ENCODE measurements around the gene AKT3. TPM values are rescaled to one million over a fixed set of nuclear protein-coding genes. Genes with fewer than 3 reads are reported as not detected.

Gene AKT3
- total RNA-seq, 1 donor from 2014 or later: 35.3 TPM

GRCh38 chr1:243735457-243735856 is 114.6 kb downstream of the AKT3 start:
- Mint-ChIP-seq H3K4me3 (ENCODE audit: low read depth) (no peak overlapping the region), H3K4me1 (ENCODE audit: low read depth) (peaks cover 10% of the 10 kb centered on the region), H3K9me3 (no peaks in the 10 kb centered on the region), H3K27ac (no peak overlapping the region), H3K27me3 (ENCODE audit: low read depth) (no peaks in the 10 kb centered on the region), H3K36me3 (ENCODE audit: low read depth) (no peaks in the 10 kb centered on the region)
- intact Hi-C loops (cut with micrococcal nuclease): no loop called here
- no peak for DNase-seq (ENCODE audit: low spot score)

GRCh38 chr1:243734308-243734695 is 115.7 kb downstream of the AKT3 start:
- peaks cover 4% of the 10 kb centered on the region for H3K4me1 Mint-ChIP-seq (ENCODE audit: low read depth)
- no peak overlapping the region for H3K4me3 Mint-ChIP-seq (ENCODE audit: low read depth)
- intact Hi-C loops (cut with micrococcal nuclease): no loop called here
- peaks cover 6% of the 10 kb centered on the region for H3K9me3 Mint-ChIP-seq
- H3K27me3 Mint-ChIP-seq (ENCODE audit: low read depth): no peaks in the 10 kb centered on the region
- peaks cover 6% of the 10 kb centered on the region for H3K36me3 Mint-ChIP-seq (ENCODE audit: low read depth)
- no peak for DNase-seq (ENCODE audit: low spot score)
- H3K27ac Mint-ChIP-seq: no peak overlapping the region

GRCh38 chr1:243733670-243734307 is 116.3 kb downstream of the AKT3 start:
- no peaks in the 10 kb centered on the region for H3K27me3 Mint-ChIP-seq (ENCODE audit: low read depth)

DNA sequence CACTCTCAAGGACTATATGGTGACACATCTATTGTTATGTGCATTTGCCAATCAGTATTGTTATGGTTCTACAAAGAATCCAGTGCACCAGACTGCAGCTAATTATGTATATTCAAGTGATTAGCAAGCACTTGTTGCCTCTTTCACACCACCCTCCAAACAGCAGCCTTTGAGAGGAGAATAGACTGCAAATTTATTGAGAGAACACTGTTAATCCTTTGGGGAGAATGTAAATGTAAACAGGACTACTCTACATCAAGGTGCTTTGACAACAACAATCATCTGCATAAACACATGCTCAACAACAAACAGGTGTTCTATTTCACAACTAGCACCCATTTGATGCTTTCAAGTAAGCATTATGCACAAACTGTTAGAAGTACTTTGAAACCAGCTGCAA is 117.4 kb downstream of the AKT3 start:
- Mint-ChIP-seq H3K27ac (no peak overlapping the region), H3K36me3 (ENCODE audit: low read depth) (peaks cover 6% of the 10 kb centered on the region), H3K9me3 (peaks cover 6% of the 10 kb centered on the region), H3K4me1 (ENCODE audit: low read depth) (peaks cover 15% of the 10 kb centered on the region), H3K4me3 (ENCODE audit: low read depth) (no peak overlapping the region), H3K27me3 (ENCODE audit: low read depth) (no peaks in the 10 kb centered on the region)
- intact Hi-C loops (cut with micrococcal nuclease): no loop called here
- no peak for DNase-seq (ENCODE audit: low spot score)

More at GRCh38 chr1:243733670-243734307, 116.3 kb downstream of the AKT3 start:
- intact Hi-C loops (cut with micrococcal nuclease): no loop called here
- no peak overlapping the region for H3K27ac Mint-ChIP-seq
- H3K4me3 Mint-ChIP-seq (ENCODE audit: low read depth): no peak overlapping the region
- H3K4me1 Mint-ChIP-seq (ENCODE audit: low read depth): peaks cover 9% of the 10 kb centered on the region
- H3K9me3 Mint-ChIP-seq: peaks cover 6% of the 10 kb centered on the region
- DNase-seq (ENCODE audit: low spot score): no peak
- H3K36me3 Mint-ChIP-seq (ENCODE audit: low read depth): peaks cover 6% of the 10 kb centered on the region

- no peak for DNase-seq (ENCODE audit: low spot score)
- intact Hi-C loops (cut with micrococcal nuclease): no loop called here
- H3K36me3 Mint-ChIP-seq (ENCODE audit: low read depth): peaks cover 6% of the 10 kb centered on the region
- no peak overlapping the region for H3K4me3 Mint-ChIP-seq (ENCODE audit: low read depth)
- peaks cover 6% of the 10 kb centered on the region for H3K9me3 Mint-ChIP-seq
- H3K27ac Mint-ChIP-seq: no peak overlapping the region
- no peaks in the 10 kb centered on the region for H3K27me3 Mint-ChIP-seq (ENCODE audit: low read depth)
- H3K4me1 Mint-ChIP-seq (ENCODE audit: low read depth): peaks cover 19% of the 10 kb centered on the region
Observed at GRCh38 chr1:243731974-243732625, 117.9 kb downstream of the AKT3 start.

DNA sequence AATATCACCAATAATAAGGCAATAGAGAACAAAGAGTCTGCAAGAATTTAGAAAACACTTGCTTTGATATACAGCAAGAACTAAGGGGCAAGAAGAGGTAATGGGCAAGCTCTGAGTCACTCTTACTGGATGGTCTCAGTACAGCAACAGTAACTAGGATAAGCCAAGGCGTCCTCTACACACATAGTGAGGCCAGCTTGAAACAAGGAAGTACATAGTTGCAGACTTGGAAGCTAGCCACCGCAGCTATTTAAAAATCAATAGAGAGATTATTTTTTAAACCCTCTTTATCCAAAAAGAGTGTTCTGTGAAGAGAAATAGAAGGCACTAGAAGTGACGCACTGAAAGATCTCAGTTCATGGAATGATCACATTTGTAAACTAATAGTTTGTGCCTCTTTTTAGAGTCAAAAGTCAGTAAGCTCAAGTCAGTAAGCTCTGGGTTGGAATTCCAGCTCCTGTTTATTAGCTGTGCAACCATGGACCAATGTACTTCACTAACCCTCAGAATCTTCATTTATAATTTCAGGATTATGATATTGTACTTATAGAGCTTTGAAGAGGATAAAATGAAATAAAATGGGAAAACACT is 118.6 kb downstream of the AKT3 start:
- Mint-ChIP-seq H3K36me3 (ENCODE audit: low read depth) (peaks cover 6% of the 10 kb centered on the region), H3K4me1 (ENCODE audit: low read depth) (peaks cover 19% of the 10 kb centered on the region), H3K27ac (no peak overlapping the region), H3K27me3 (ENCODE audit: low read depth) (no peaks in the 10 kb centered on the region), H3K9me3 (peaks cover 6% of the 10 kb centered on the region), H3K4me3 (ENCODE audit: low read depth) (no peak overlapping the region)
- DNase-seq (ENCODE audit: low spot score): no peak
- intact Hi-C loops (cut with micrococcal nuclease): no loop called here

GRCh38 chr1:243730487-243731150 is 119.4 kb downstream of the AKT3 start:
- no peak overlapping the region for H3K27ac Mint-ChIP-seq
- H3K27me3 Mint-ChIP-seq (ENCODE audit: low read depth): no peaks in the 10 kb centered on the region
- intact Hi-C loops (cut with micrococcal nuclease): no loop called here
- peaks cover 6% of the 10 kb centered on the region for H3K9me3 Mint-ChIP-seq
- peaks cover 19% of the 10 kb centered on the region for H3K4me1 Mint-ChIP-seq (ENCODE audit: low read depth)
- no peak for DNase-seq (ENCODE audit: low spot score)
- no peak overlapping the region for H3K4me3 Mint-ChIP-seq (ENCODE audit: low read depth)
- peaks cover 6% of the 10 kb centered on the region for H3K36me3 Mint-ChIP-seq (ENCODE audit: low read depth)

DNA sequence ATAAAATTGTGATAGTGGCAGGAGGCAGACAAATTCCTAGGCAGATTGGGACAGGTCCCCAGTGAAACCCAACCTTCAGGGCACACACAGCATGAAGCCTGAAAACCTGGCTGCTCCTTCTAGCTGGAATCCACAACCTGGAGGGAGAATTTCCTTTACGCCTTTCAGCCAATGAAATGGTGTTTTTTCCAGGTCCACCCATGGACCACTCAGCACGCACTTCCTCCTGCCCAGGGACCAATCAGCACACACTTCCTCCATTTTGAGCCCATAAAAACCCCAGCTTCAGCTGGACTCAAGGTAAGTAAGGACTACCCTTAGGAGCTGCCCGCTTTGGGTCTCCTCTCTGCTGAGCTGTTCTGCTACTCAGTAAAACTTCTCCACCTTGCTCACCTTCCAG is 120.1 kb downstream of the AKT3 start:
- no peaks in the 10 kb centered on the region for H3K27me3 Mint-ChIP-seq (ENCODE audit: low read depth)
- peaks cover 23% of the 10 kb centered on the region for H3K4me1 Mint-ChIP-seq (ENCODE audit: low read depth)
- no peak overlapping the region for H3K4me3 Mint-ChIP-seq (ENCODE audit: low read depth)
- no peak overlapping the region for H3K27ac Mint-ChIP-seq
- intact Hi-C loops (cut with micrococcal nuclease): no loop called here
- H3K9me3 Mint-ChIP-seq: peaks cover 6% of the 10 kb centered on the region
- peaks cover 6% of the 10 kb centered on the region for H3K36me3 Mint-ChIP-seq (ENCODE audit: low read depth)
- DNase-seq (ENCODE audit: low spot score): no peak

GRCh38 chr1:243727503-243728203 is 122.4 kb downstream of the AKT3 start:
- peaks cover 31% of the 10 kb centered on the region for H3K4me1 Mint-ChIP-seq (ENCODE audit: low read depth)
- no peak for DNase-seq (ENCODE audit: low spot score)
- peaks cover 6% of the 10 kb centered on the region for H3K9me3 Mint-ChIP-seq
- no peaks in the 10 kb centered on the region for H3K27me3 Mint-ChIP-seq (ENCODE audit: low read depth)
- intact Hi-C loops (cut with micrococcal nuclease): no loop called here
- no peak overlapping the region for H3K4me3 Mint-ChIP-seq (ENCODE audit: low read depth)
- H3K27ac Mint-ChIP-seq: no peak overlapping the region
- H3K36me3 Mint-ChIP-seq (ENCODE audit: low read depth): peaks cover 6% of the 10 kb centered on the region

DNA sequence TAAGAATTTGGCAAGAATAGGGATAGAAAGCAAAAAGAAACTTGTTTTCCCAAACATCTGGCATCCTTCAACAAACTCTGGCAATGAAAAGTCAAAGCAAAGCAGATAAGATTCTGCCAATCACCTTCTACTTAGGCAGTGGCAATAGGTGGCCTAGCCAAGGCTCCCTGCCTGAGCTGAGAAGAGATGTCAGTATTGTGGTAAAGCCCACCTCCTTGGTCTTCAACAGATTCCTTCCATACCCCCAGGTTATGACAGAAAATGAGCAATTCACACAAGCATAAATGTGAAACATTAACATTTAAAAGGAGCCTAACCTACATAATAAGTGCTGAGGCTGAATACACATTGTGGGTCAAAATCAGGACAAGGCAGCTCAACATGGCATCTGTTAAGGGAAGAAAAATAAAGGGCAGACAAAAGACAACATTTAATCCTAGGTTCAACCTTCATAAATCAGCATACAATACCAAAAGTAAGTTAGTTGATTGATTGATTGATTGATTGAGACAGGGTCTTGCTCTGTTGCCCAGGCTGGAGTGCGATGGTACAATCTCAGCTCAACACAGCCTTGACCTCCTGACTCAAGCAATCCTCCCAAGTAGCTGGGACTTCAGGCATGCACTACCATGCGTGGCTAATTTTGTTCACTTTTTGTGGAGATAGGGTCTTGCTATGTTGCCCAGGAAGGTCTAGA is 123.1 kb downstream of the AKT3 start:
- intact Hi-C loops (cut with micrococcal nuclease): no loop called here

GRCh38 chr1:243725846-243726245 is 124.2 kb downstream of the AKT3 start:
- H3K36me3 Mint-ChIP-seq (ENCODE audit: low read depth): peaks cover 6% of the 10 kb centered on the region
- peaks cover 29% of the 10 kb centered on the region for H3K4me1 Mint-ChIP-seq (ENCODE audit: low read depth)
- peaks cover 6% of the 10 kb centered on the region for H3K9me3 Mint-ChIP-seq
- intact Hi-C loops (cut with micrococcal nuclease): no loop called here
- no peak overlapping the region for H3K27ac Mint-ChIP-seq
- H3K27me3 Mint-ChIP-seq (ENCODE audit: low read depth): no peaks in the 10 kb centered on the region
- no peak overlapping the region for H3K4me3 Mint-ChIP-seq (ENCODE audit: low read depth)
- DNase-seq (ENCODE audit: low spot score): no peak

More for the DNA sequence above, 123.1 kb downstream of the AKT3 start:
- Mint-ChIP-seq H3K27ac (no peak overlapping the region), H3K9me3 (peaks cover 6% of the 10 kb centered on the region), H3K4me1 (ENCODE audit: low read depth) (peaks cover 30% of the 10 kb centered on the region), H3K27me3 (ENCODE audit: low read depth) (no peaks in the 10 kb centered on the region), H3K36me3 (ENCODE audit: low read depth) (peaks cover 6% of the 10 kb centered on the region), H3K4me3 (ENCODE audit: low read depth) (no peak overlapping the region)
- no peak for DNase-seq (ENCODE audit: low spot score)

DNA sequence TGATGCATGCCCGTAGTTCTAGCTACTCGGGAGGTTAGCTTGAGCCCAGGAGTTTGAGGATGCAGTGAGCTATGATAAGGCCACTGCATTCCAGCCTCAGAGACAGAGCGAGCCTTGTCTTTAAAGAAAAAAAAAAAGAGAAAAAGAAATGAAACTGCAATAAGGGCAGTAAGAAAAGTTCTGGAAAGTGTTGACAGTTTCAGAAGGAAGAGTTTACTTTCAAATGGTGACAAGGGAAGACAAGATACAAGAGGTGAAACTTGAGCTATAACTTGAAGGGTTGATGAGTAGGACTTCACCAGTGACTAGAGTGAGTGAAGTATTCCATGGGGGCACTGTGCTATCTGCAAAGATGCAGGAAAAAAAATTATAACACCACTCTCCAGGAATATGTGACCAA is 125.0 kb downstream of the AKT3 start:
- intact Hi-C loops (cut with micrococcal nuclease): no loop called here
- Mint-ChIP-seq H3K27ac (no peak overlapping the region), H3K4me3 (ENCODE audit: low read depth) (no peak overlapping the region), H3K36me3 (ENCODE audit: low read depth) (peaks cover 4% of the 10 kb centered on the region), H3K4me1 (ENCODE audit: low read depth) (peaks cover 29% of the 10 kb centered on the region), H3K9me3 (peaks cover 3% of the 10 kb centered on the region), H3K27me3 (ENCODE audit: low read depth) (no peaks in the 10 kb centered on the region)
- DNase-seq (ENCODE audit: low spot score): no peak
